GM13977 (cell line): ENCODE data around the gene CXXC5.
"Not testable (repeated sequence)": the region's sequence is repeated elsewhere in the genome, so short reads cannot be mapped to it uniquely, and the experiment has no call there.

Source experiments
- DNase-seq: peaks from one replicate; pipeline ENCODE4 v3.0.0; 2012; ENCODE audit warnings: low spot score
- in situ Hi-C: fragments of 300-500 bp; cut with MboI; formaldehyde crosslinking; loops from one replicate; pipeline ENCODE4 v1.12.0; 2022; ENCODE audit warnings: low sequenced_read_pairs, low pct_unique_long_range_greater_than_20kb, mixed read lengths, inconsistent platforms; ENCODE audit not compliant: unreplicated experiment
- TF ChIP-seq, protein P1 (sequence below): IDR thresholded peaks from 2 replicates; pipeline ENCODE4 v1.5.1; 2012; ENCODE audit warnings: mild to moderate bottlenecking, control low read depth; ENCODE audit not compliant: insufficient read depth; ENCODE audit errors: extremely low read depth, missing control alignments

The CXXC5 gene

DNA sequence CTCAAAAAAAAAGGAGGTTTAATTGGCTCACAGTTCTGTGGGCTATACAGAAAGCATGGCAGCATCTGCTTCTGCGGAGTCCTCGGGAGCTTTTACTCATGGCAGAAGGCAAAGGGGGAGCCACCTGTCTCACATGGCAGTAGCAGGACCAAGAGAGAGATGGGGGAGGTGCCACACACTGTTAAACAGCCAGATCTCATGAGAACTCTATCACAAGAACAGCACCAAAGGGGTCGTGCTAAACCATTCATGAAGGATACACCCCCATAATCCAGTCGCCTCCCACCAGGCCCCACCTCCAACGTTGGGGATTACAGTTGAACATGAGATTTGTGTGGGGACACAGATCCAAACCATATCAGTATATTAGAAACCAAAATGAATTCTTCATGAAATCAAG, 28.3 kb upstream of the CXXC5 start:
- DNase-seq = no peak
- in situ Hi-C loops = no loop called here
- TF ChIP-seq, protein P1, sequence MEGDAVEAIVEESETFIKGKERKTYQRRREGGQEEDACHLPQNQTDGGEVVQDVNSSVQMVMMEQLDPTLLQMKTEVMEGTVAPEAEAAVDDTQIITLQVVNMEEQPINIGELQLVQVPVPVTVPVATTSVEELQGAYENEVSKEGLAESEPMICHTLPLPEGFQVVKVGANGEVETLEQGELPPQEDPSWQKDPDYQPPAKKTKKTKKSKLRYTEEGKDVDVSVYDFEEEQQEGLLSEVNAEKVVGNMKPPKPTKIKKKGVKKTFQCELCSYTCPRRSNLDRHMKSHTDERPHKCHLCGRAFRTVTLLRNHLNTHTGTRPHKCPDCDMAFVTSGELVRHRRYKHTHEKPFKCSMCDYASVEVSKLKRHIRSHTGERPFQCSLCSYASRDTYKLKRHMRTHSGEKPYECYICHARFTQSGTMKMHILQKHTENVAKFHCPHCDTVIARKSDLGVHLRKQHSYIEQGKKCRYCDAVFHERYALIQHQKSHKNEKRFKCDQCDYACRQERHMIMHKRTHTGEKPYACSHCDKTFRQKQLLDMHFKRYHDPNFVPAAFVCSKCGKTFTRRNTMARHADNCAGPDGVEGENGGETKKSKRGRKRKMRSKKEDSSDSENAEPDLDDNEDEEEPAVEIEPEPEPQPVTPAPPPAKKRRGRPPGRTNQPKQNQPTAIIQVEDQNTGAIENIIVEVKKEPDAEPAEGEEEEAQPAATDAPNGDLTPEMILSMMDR = no peak

DNA sequence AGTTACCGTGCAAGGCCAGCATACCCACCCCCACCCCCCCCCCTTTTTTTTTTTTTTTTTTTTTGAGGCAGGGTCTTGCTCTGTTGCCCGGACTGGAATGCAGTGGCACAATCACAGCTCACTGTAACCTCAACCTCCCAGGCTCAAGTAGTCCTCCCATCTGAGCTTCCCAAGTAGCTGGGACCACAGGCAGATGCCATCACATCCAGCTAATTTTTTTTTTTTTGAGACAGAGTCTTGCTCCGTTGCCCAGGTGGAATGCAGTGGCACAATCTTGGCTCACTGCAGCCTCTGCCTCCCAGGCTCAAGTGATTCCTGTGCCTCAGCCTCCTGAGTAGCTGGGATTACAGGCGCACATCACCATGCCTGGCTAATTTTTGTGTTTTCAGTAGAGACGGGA, 22.8 kb upstream of the CXXC5 start:
- DNase-seq, in situ Hi-C loops: not testable (repeated sequence)

DNA sequence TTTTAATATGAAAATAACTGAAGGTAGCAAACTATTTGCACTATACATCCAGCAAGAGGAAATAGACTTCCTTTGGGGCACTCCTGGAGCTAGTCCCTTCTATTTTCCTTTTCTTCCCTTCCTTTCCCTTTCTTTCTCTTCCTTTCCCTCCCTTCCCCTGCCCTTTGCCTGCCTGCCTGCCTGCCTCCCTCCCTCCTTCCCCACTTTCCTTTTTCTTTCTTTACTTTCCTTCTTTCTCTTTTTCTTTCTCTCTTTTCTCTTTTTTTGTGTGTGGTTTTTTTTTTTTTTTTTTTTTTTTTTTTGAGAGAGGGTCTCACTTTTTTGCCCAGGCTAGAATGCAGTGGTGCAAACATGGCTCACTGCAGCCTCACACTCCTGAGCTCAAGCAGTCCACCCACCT, 17.3 kb upstream of the CXXC5 start:
- in situ Hi-C loops = loop anchor here (10.0 kb wide), 2 partner anchors 64 to 134 kb away; no protein-coding TSS in a partner anchor
- DNase-seq = no peak
- TF ChIP-seq, protein P1 = no peak

DNA sequence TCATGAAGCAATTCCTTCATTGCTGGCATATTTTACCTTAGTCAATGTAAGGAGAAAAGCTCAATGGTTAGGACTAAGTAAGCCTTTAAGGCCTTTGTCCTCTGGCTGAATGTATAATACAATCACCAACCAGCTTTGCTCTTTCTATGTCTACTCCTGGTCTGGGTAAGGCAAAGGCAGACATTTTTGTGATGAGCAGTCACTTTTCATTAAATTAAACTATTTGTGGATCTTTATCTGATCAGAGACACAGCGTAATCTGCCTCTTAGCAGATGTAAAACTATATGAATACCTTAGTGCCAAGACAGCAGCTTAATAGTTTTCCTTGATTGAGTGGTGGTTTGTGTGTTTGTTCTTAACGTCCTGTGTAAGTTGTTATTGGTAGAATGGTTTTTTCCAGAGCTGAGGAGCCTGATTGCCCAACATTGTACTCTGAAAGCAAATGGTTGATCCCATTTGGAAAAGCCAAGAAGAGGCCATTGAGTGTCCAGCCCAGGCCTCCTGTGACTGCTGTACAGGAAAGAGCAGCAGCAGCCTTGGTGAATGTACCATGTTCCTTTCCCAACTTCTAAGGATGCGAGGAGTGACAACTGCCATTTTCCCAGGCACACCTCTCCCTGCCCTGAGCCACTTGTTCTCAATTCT, 16.5 kb upstream of the CXXC5 start:
- in situ Hi-C loops = loop anchor here (10.0 kb wide), 2 partner anchors 63 to 133 kb away; no protein-coding TSS in a partner anchor
- no peak for DNase-seq
- TF ChIP-seq, protein P1 = no peak

DNA sequence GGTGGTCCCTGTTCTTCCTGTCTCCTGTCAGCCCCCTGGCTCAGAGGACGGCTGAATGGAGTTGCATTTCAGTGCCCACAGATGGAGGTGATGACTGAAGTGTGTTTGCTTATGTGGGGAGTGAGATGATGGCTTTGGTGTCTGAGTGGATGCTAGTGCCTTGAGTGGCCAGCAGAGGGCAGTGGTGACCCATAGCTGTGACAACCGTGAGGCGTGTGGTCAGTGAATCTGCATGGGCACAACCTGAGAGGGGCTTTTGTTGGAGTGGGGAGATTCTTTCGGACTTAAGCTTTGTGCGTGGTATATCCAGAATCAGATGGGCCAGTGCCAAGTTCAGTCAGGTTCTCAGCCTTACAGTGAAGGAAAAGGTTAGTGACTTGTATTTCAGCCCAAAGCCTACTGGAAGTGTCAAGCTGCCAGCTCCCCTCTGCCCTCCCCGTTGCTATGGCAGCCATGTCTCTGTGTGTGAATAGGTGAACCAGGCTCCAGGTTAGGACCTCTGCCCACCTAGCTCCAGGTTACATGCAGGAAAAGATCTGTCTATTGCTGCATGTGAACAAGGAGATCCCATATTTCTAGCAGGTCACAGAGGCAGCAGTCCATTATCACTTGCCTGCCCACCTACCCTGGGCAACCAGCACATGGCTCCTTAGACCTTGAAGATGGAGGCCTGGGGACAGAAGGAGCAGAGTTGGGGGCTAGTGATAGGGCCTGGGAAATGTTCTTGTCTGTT, 14.7 kb upstream of the CXXC5 start:
- DNase-seq = peak; percentile 76
- TF ChIP-seq, protein P1 = peak; percentile 97
- in situ Hi-C loops = loop anchor here (10.0 kb wide), 2 partner anchors 61 to 131 kb away; no protein-coding TSS in a partner anchor

DNA sequence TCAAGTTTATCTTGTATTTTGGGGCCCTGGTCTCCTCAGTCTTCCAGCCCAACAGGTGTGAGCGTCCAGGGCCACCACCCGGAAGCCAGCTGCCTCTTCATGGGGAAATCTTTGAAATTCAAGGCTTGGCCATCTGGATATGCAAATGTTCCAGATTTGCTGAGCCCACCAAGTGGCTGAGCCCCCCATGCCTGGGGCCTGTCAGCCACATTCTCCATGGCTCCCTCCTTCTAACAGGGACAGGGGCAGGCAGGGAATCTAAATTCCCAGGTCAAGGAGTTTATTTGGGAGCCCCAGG, 14.2 kb upstream of the CXXC5 start:
- in situ Hi-C loops = loop anchor here (10.0 kb wide), 2 partner anchors 61 to 131 kb away; no protein-coding TSS in a partner anchor
- TF ChIP-seq, protein P1 = no peak
- no peak for DNase-seq

DNA sequence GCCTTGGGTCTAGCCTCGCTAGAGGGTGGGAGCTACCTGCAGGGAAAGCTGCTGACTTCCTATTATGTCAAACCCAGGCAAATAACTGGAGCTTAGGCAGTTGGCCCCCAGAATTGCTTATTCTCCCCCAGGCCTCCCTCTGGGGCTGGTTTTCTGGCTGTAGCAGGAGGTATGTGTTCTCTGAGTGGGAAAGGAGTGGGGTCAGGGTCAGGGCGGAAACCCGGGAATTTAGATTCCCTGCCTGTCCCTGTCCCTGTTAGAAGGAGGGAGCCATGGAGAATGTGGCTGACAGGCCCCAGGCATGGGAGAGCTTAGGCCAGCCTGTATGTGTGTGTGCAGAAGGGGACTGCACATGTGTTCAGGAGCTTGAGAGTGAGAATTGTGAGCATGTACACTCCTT, 13.6 kb upstream of the CXXC5 start:
- in situ Hi-C loops = loop anchor here (10.0 kb wide), 2 partner anchors 60 to 130 kb away; no protein-coding TSS in a partner anchor
- TF ChIP-seq, protein P1 = no peak
- no peak for DNase-seq
